Activated naive CD8-positive, alpha-beta T cell (primary cell): ENCODE results near the gene ROPN1L.

Experiments used
- H3K27ac Mint-ChIP-seq: one replicate; pipeline ENCODE4 v1.8.0; 2021; ENCODE audit warnings: mixed read lengths
- H3K27me3 Mint-ChIP-seq: one replicate; pipeline ENCODE4 v1.8.0; 2021; ENCODE audit warnings: mixed read lengths
- H3K36me3 Mint-ChIP-seq: one replicate; pipeline ENCODE4 v1.8.0; 2021; ENCODE audit warnings: mixed read lengths
- H3K4me1 Mint-ChIP-seq: one replicate; pipeline ENCODE4 v1.8.0; 2021; ENCODE audit warnings: low read depth, mixed read lengths
- H3K4me3 Mint-ChIP-seq: one replicate; pipeline ENCODE4 v1.8.0; 2021; ENCODE audit warnings: mild to moderate bottlenecking, mixed read lengths
- H3K9me3 Mint-ChIP-seq: one replicate; pipeline ENCODE4 v1.8.0; 2021; ENCODE audit warnings: low read depth, mixed read lengths

The ROPN1L gene

DNA sequence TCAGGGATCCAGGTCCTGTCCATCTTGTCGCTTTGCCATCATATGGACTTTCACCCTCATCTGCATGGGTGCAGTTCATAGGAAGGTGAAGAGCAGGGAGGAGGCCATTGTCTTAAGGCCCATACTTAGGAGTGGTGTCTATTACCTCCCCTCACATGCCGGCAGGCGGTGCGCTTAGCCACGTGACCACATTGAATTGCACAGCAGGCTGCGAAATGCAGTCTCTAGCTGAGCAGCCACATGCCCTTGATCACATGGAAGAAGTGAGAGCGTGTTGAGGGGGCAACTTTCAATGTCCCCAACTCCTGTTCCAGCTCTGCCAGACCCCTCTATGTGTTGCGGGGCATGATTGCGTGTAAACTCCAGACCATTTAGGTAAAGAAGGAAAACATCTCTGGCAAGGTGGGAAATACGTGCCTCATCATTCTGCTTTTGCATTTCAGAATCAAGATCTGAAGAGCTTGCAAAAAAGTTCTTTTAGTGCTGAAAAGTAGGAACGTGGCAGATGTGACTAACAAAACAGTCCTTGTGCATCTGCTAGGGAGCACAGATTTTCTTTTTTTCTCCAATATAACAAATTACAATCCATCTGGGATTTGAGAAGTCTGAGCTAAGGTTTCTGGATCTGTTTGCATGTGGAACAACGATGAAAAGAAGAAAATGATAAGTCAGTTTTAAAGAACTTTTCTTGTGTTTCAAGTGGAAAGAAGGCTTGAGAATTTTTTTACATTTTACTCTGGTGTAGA, 34.4 kb downstream of the ROPN1L start:
- Mint-ChIP-seq H3K4me1 (no peaks in the 10 kb centered on the region), H3K27me3 (no peaks in the 10 kb centered on the region), H3K36me3 (peaks cover 7% of the 10 kb centered on the region), H3K4me3 (no peak overlapping the region), H3K27ac (no peak overlapping the region), H3K9me3 (peaks cover 7% of the 10 kb centered on the region)

DNA sequence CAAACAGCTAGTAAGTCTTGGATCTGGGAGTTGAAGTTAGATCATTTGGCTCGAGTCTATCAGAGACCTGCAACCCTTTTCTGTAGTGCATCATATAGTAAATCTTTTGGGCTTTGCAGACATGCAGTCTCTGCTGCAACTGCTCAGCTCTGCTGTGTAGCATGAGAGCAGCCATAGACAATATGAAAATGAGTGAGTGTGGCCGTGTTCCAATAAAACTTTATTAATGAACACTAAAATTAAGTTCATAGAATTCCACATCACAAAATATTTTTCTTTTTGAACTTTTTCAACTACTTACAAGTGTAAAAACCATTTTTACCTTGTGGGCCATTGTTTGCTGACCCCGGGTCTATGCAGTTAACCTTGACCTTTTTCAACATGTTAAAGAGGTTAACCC, 35.2 kb downstream of the ROPN1L start:
- H3K4me1 Mint-ChIP-seq: no peaks in the 10 kb centered on the region
- peaks cover 7% of the 10 kb centered on the region for H3K36me3 Mint-ChIP-seq
- no peaks in the 10 kb centered on the region for H3K27me3 Mint-ChIP-seq
- H3K4me3 Mint-ChIP-seq: no peak overlapping the region
- H3K9me3 Mint-ChIP-seq: peaks cover 7% of the 10 kb centered on the region
- H3K27ac Mint-ChIP-seq: no peak overlapping the region

DNA sequence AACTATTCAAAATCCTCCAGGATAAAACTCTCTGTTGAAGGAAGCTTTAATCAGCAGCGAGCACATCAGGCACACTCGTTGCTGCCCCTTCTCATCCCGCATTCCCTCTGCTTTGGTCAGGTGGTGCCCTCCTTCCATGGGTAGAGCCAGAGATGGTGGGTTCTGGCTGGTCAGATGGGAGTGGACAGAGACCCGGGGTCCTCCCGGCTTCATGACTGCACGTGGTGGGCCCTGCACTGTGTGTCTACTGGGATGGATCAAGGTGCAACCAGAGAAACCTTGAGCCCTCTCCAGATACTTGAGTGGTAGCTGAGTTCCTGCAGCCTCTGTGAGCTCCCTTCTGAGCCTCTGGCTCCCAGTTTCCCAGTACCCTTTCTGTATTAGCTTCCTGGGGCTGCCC, 36.3 kb downstream of the ROPN1L start:
- Mint-ChIP-seq H3K9me3 (peaks cover 7% of the 10 kb centered on the region), H3K36me3 (peaks cover 7% of the 10 kb centered on the region), H3K4me1 (no peaks in the 10 kb centered on the region), H3K4me3 (no peak overlapping the region), H3K27ac (no peak overlapping the region), H3K27me3 (no peaks in the 10 kb centered on the region)

DNA sequence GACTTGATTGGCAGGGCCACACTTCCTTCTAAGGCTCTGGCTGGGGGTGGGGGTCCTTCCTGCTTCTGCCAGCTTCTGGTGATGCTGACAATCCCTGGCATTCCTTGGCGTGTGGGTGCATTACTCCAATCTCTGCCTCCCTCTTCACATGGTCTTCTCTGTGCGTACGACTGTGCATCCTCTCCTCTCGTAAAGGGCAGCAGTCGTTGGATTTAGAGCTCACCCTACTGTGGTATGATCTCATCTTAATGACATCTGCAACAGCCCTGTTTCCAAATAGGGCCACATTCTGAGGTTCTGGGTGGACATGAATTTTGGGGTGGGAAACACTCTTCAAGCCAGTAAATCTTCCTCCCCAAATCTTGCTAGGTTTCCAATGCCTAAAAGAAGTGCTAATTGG, 36.8 kb downstream of the ROPN1L start:
- no peak overlapping the region for H3K27ac Mint-ChIP-seq
- no peaks in the 10 kb centered on the region for H3K4me1 Mint-ChIP-seq
- no peaks in the 10 kb centered on the region for H3K27me3 Mint-ChIP-seq
- H3K36me3 Mint-ChIP-seq: peaks cover 7% of the 10 kb centered on the region
- H3K9me3 Mint-ChIP-seq: peaks cover 7% of the 10 kb centered on the region
- H3K4me3 Mint-ChIP-seq: no peak overlapping the region

DNA sequence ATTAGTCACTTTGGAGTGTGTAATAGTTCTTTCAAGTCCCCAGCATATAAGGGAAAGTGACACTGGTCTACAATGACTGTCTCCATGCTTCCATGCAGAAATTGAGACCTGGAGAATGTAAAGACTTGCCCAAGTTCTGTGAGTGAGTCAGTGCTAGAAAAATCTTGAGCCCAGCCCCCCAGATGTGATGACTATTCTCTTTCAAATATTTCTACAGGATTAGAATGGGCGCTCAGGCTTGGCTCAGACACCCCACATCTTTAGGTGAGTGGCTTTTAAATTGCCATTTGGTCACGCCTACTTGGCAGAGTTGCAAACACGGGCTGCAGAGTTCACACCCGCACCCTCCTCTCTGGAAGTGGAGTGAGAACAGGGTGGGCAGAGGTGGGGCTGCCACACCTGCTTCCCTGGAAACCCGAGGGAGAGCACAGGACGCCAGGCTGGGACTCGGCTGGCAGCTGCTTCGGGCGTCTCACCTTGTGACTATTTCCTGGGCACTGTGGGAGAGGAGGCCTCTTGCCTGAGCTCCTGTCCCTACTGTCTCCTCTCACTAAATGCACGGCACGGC, 37.6 kb downstream of the ROPN1L start:
- H3K4me1 Mint-ChIP-seq: no peaks in the 10 kb centered on the region
- H3K27me3 Mint-ChIP-seq: no peaks in the 10 kb centered on the region
- no peak overlapping the region for H3K27ac Mint-ChIP-seq
- H3K9me3 Mint-ChIP-seq: peaks cover 7% of the 10 kb centered on the region
- H3K36me3 Mint-ChIP-seq: peaks cover 7% of the 10 kb centered on the region
- no peak overlapping the region for H3K4me3 Mint-ChIP-seq

DNA sequence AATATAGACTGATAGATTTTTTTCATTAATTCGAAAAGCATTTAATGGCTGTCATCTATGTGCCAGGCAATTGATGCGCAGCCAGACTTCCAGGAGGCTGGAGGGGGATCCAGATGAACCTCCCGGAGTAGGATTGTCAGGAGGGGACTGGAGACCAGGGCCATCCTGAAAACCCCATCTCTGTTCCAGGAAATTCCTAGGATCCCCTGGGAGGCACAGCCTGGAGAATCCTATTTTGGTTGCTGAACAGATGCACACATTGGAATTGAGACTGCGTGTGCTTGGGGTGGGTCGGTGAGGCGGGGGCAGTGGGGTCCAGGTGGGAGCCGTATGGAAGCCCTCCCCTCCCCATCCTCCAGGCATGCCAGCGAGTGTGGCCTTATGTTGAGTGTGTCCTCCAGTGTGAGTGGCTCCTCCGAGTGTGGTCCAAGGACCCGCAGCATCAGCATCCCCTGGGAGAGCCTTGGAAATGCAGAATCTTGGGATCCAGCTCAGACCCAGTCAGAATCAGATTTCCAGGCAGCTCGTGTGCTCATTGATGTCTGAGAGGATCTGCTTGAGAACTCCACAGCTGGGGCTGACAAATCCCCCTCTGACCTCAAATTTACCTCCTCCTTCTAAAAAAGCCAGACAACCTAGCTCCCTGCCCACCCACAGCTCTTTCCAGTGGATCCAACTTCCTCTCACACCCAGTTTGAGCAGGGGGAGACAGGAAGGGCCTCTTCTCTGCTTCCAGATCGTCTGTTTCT, 38.7 kb downstream of the ROPN1L start:
- no peak overlapping the region for H3K27ac Mint-ChIP-seq

DNA sequence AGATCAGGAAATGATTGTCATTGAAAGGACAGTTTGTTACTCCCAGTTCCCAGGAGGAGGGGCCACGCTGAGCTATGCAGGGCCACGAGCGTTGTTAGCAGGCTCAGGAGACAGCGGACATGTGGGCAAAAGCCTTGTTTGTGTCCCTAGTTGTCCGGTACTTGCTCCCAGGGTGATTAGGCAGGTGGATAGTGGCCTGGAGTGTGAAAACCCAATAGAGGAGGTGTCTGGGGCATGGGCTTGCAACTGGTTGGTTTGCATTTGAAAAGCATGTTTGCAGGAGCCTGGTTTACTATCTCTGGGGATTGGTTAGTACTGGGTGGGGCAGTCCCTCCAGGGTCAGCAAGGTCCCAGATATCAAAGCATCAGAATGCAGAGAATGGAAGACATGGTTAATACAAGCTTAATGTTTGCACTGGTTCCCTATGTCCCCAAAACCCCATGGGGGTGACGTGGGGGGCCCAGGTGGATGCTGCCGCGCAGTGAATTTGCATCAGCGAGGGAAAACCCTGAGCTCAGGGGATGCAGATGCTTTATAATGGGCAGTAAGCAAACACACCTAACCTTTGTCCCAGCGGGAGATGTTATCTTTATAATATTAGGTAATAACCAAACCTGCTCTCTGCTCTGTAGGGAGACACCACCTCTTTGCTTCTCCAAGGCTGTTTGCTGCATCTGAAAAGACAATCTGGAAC, 39.7 kb downstream of the ROPN1L start:
- Mint-ChIP-seq H3K27me3 (peaks cover 3% of the 10 kb centered on the region), H3K4me3 (no peak overlapping the region), H3K27ac (no peak overlapping the region), H3K36me3 (no peaks in the 10 kb centered on the region), H3K4me1 (no peaks in the 10 kb centered on the region), H3K9me3 (peaks cover 2% of the 10 kb centered on the region)

More for the DNA sequence above, 38.7 kb downstream of the ROPN1L start:
- Mint-ChIP-seq H3K4me3 (no peak overlapping the region), H3K27me3 (peaks cover 3% of the 10 kb centered on the region), H3K9me3 (peaks cover 7% of the 10 kb centered on the region), H3K4me1 (no peaks in the 10 kb centered on the region), H3K36me3 (no peaks in the 10 kb centered on the region)

DNA sequence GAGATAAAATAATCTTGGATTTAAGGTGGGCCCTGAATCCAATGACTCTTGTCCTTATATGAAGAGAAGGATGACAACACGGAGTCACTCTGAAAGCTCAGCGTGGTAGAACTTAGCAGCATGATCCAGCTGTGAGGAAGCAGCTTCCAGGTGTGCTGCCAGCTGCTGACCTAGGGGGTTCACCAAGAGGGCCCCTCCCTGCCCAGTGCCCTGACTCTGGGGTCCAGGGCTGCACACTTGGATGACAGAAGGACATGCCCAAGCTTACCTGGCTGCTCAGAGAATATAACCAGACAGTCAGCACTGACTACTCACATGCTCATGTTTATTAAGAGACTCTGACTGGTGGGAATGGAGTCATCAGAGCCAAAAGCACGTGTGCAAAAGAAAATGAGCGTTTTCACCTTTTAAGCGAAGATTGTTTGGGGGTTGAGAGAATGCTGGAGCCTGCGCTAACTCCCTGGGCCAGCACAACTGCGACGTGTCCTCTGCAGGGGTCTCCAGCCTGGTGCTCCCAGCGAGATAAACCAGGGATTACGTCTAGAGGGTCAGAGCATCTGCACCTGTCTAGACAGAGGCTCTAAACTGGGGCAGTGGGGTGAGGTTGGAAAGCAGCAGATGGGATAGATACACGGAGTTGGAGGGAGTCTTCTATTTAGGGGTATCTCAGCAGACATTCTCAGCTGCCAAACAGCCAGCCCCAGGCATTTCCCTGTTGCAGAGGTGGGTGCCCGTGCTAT, 41.3 kb downstream of the ROPN1L start:
- no peaks in the 10 kb centered on the region for H3K36me3 Mint-ChIP-seq
- no peak overlapping the region for H3K27ac Mint-ChIP-seq
- H3K4me1 Mint-ChIP-seq: no peaks in the 10 kb centered on the region
- no peak overlapping the region for H3K4me3 Mint-ChIP-seq
- peaks cover 3% of the 10 kb centered on the region for H3K27me3 Mint-ChIP-seq
- H3K9me3 Mint-ChIP-seq: no peaks in the 10 kb centered on the region

DNA sequence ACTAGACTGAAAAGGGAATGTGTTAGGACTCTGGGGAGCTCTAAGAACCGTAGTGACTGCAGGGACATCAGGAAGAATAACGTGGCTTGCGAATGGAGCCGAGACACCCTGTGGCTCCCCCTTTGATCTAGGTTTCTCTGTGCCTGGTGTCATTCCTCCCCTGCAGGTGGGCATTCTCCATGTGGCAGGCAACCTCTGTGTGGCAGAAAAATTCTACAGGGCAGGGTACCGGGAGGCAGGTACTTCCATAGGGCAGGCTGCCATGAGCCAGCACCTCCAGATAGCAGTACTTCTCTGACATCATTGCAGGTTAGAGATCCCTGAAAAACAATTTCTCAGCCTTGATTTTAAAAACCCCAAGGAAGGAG, 43.1 kb downstream of the ROPN1L start:
- H3K36me3 Mint-ChIP-seq: no peaks in the 10 kb centered on the region

DNA sequence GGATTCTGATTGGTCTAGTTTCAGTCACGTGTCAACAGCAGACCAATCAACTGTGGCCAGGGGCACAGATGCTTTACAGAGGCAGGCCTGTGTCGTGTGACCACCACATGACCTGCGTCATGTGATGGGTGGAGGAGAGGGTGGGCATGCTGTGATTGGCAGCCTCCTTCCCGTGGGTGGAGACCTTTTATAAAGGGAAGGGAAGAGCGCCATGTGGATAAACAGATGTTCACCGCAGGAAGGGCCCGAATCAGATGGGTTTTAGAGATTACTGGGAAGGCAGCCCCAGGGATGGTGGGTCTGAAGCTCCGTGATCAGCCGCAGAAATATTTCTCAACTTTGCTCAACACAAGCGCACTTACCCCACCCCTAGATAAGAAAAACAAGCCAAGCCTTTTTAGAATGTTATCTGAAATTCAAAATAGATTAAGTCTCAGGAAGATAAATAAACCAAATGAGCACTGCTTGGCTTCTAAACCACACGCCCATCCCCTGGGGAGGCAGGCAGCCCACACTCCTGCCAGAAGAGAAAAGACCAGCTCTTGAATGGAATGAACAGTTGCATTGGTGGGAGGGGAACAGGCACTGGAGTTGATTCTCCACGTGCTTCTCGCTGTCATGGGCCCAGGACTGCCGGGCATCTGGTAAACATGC, 43.6 kb downstream of the ROPN1L start:
- no peak overlapping the region for H3K27ac Mint-ChIP-seq
- H3K27me3 Mint-ChIP-seq: peaks cover 3% of the 10 kb centered on the region
- no peak overlapping the region for H3K4me3 Mint-ChIP-seq
- no peaks in the 10 kb centered on the region for H3K9me3 Mint-ChIP-seq
- H3K4me1 Mint-ChIP-seq: peaks cover 11% of the 10 kb centered on the region
- H3K36me3 Mint-ChIP-seq: no peaks in the 10 kb centered on the region

More for the DNA sequence above, 43.1 kb downstream of the ROPN1L start:
- Mint-ChIP-seq H3K27me3 (peaks cover 3% of the 10 kb centered on the region), H3K9me3 (no peaks in the 10 kb centered on the region), H3K4me3 (no peak overlapping the region), H3K27ac (no peak overlapping the region), H3K4me1 (peaks cover 6% of the 10 kb centered on the region)

DNA sequence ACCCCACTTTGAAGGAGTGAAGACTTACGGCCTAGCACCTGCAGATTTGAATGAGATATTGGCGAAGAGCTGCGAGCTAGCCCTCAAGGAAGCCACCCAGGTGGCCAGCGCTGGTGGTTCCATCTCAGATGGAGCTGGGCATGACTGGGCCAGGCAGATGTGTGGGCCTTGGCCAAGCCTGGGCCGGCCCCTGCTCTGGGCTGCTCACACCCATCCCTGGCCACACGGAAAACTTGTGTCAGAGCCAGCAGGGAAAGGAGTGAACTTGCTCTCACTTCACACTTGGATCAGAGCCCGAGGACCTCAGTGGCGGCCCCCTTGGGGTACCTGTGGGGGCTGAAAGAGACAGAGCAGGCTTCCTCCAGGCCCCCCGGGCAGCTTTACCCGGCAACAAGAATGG, 44.2 kb downstream of the ROPN1L start:
- Mint-ChIP-seq H3K4me1 (peaks cover 15% of the 10 kb centered on the region), H3K9me3 (no peaks in the 10 kb centered on the region), H3K4me3 (no peak overlapping the region), H3K36me3 (no peaks in the 10 kb centered on the region), H3K27me3 (peaks cover 3% of the 10 kb centered on the region), H3K27ac (no peak overlapping the region)

DNA sequence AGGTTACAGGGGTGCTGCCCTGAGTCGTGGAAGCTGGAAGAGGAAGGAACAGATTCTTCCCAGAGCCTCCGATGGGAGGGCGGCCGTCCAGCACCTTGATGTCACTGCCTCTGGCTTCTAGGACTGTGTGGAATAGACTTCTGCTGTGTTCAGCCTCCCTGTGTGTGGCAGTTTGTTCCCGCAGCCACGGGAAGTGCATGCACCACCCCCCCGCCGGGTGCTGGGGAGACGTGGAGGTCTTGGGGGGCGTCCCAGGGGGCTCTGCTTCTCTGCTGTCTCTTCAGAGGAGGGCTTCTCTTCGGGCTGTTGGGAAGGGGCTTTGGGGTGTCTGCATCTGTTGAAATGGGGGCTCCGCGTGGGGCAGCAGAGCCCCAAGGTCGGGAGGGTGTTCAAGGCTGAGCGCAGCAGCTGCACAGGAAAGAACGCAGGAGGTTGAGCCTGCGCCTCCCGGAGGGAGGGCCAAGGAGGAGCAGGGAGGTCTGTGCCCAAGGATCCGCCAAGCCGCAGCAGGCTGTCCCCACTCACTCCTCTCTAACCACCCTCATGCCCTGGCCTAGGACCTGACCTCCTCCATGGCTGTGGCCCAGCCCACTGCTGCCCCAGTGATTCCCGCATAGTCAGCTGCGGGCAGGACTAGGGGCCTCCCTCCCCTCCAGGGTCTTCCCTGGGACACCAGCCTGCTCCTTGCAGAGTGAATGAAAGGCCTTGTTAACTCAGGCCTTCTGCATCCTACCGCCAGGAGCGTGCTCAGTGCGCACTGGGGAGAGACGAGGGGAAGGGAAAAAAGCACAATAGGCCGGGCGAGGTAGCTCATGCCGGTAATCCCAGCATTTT, 45.0 kb downstream of the ROPN1L start:
- H3K27me3 Mint-ChIP-seq: peaks cover 3% of the 10 kb centered on the region
- H3K9me3 Mint-ChIP-seq: no peaks in the 10 kb centered on the region
- H3K27ac Mint-ChIP-seq: no peak overlapping the region
- peaks cover 15% of the 10 kb centered on the region for H3K4me1 Mint-ChIP-seq
- H3K4me3 Mint-ChIP-seq: no peak overlapping the region
- no peaks in the 10 kb centered on the region for H3K36me3 Mint-ChIP-seq

DNA sequence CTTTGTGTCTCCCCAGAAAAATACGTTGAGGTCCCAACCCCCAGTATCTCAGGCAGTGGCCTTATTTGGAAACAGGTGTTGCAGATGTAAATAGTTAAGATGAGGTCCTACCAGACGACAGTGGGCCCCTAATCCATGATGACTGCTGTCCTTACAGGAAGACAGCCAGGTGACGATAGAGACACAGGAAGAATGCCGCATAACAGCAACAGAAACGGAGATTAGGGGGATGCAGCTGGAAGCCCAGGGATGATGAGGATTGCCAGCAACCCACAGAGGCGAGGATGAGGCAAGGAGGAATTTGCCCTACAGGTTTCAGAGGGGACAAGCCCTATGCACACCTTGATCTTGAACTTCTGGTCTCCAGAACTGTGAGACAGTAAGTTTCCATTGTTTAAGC, 46.5 kb downstream of the ROPN1L start:
- Mint-ChIP-seq H3K27ac (no peak overlapping the region), H3K4me1 (peaks cover 15% of the 10 kb centered on the region)

More for the DNA sequence above, 46.5 kb downstream of the ROPN1L start:
- Mint-ChIP-seq H3K9me3 (no peaks in the 10 kb centered on the region), H3K27me3 (peaks cover 3% of the 10 kb centered on the region), H3K4me3 (no peak overlapping the region), H3K36me3 (no peaks in the 10 kb centered on the region)
